AG04449 (cell line): ENCODE measurements around the gene PREPL.

Experiments
- CTCF ChIA-PET: fragments of 350-600 bp; formaldehyde crosslinking; extraction: SDS; loops from one replicate; lab custom pipeline; 2021; ENCODE audit warnings: antibody characterized with exemption; lab: Yijun Ruan, JAX
- POLR2A ChIA-PET: fragments of 400-600, 350-600 bp; formaldehyde crosslinking; extraction: SDS; loops from one replicate; lab custom pipeline; 2020; ENCODE audit warnings: antibody characterized with exemption, inconsistent platforms; lab: Yijun Ruan, JAX
- DNase-seq: peaks from one replicate; pipeline ENCODE4 v3.0.0-alpha.2; 2010; ENCODE audit warnings: low read depth, low spot score
- H3K4me3 ChIP-seq: 2 replicates; pipeline ENCODE4 v1.5.1; 2011; ENCODE audit warnings: low read depth, mild to moderate bottlenecking, control low read depth, low read length
- CTCF ChIP-seq: IDR thresholded peaks from one replicate; pipeline ENCODE4 v1.5.1; 2011; ENCODE audit warnings: mild to moderate bottlenecking, moderate library complexity, low read length, control low read depth, inconsistent platforms; ENCODE audit not compliant: insufficient read depth; ENCODE audit errors: missing control alignments

PREPL gene

GRCh38 chr2:44290261-44290660 lies 71.0 kb downstream of the PREPL start:
- no peak for TF ChIP-seq CTCF
- DNase-seq: no peak
- CTCF ChIA-PET: interaction anchor here (0.7 to 3.4 kb wide), 3 partner anchors 39 to 202 kb away, joined by 3 to 41 read pairs (median 20); no protein-coding TSS in a partner anchor
- no peak overlapping the region for H3K4me3 ChIP-seq
- POLR2A ChIA-PET: no interaction called here

GRCh38 chr2:44286884-44287638 lies 74.2 kb downstream of the PREPL start:
- no peak for DNase-seq
- no peak for TF ChIP-seq CTCF
- ChIA-PET CTCF (interaction anchor here (1.7 to 2.9 kb wide), 2 partner anchors 20 to 243 kb away, joined by 4 to 7 read pairs; no protein-coding TSS in a partner anchor), POLR2A (no interaction called here)
- no peak overlapping the region for H3K4me3 ChIP-seq

- no peak overlapping the region for H3K4me3 ChIP-seq
- POLR2A ChIA-PET: no interaction called here
- no peak for DNase-seq
- CTCF ChIA-PET: no interaction called here
- TF ChIP-seq CTCF: no peak
Observed at GRCh38 chr2:44286119-44286883, 75.0 kb downstream of the PREPL start.

- POLR2A ChIA-PET: interaction anchor here (1.0 kb wide), 1 partner anchor 117 kb away, joined by 3 read pairs; the partner anchor contains the start of gene PPM1B
- CTCF ChIA-PET: no interaction called here
- DNase-seq: no peak
- H3K4me3 ChIP-seq: no peak overlapping the region
- no peak for TF ChIP-seq CTCF
Observed at GRCh38 chr2:44285174-44285573, 76.1 kb downstream of the PREPL start.

GRCh38 chr2:44283116-44283666 lies 78.1 kb downstream of the PREPL start:
- POLR2A ChIA-PET: no interaction called here
- no peak for DNase-seq
- CTCF ChIA-PET: interaction anchor here (1.9 kb wide), 1 partner anchor 8 kb away, joined by 6 read pairs; no protein-coding TSS in a partner anchor
- TF ChIP-seq CTCF: no peak
- no peak overlapping the region for H3K4me3 ChIP-seq
